ENCODE results near the gene FAM221B. TPM values are rescaled to one million over a fixed set of nuclear protein-coding genes. Genes with fewer than 3 reads are reported as not detected.

FAM221B gene
- polyA plus RNA-seq, 1 donor from 2014 or later = not detected

DNA sequence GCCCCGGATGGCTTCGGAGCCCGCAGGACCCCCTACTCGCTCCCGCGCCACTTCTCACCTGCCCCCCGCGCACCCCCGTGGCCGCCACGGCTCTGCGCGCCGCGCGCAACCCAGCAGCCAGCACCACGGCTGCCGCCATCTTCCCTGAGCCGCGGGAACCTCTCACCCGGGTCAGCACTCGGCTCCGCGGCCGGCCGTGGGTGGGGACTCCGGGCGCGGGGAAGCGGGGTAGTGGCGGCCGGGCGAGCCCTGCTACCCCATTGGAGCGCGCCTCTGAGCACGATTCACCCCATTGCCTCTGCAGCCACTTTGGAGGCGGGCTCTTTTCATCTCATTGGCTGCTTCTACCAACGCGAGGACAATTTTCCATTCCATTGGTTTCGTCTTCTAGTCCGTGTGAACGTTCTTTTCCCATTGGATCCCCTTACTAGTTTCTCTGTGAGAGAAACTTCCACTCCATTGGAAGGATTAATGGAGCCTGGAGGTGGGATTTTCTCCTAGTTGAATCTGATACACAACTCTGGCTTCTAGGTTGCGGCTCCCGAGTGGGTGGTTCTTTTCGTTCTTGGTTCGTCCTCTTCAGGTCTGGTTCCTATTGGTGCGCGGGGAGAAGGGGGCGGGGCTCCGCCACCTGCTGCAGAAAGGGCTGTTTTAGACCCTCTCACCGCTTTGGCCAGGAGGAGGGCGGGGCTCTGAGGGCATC lies 13.5 kb downstream of the FAM221B start, which contains the start of gene HINT2:
TSS of gene HINT2 (minus strand) at position 202 of the 703 bp plus-strand sequence. CDS start at position 139, 63 bp downstream.
- peak within 1 kb of the TSS; percentile 95 to 99 (median 98) for H3K4me3 Mint-ChIP-seq
- H3K27ac Mint-ChIP-seq = peak within 1 kb of the TSS; percentile 95 to 97 (median 96)
- peaks cover 0 to 1% (median 0%) of the 10 kb centered on the region in 3 donors for H3K9me3 Mint-ChIP-seq
- peaks cover 2% of the 10 kb centered on the region for H3K36me3 Mint-ChIP-seq
- peaks cover 1% of the 10 kb centered on the region for H3K27me3 Mint-ChIP-seq
- peaks cover 22 to 31% (median 28%) of the 10 kb centered on the region in 3 donors for H3K4me1 Mint-ChIP-seq

GRCh38 chr9:35814106-35814840 lies 14.3 kb downstream of the FAM221B start:
- Mint-ChIP-seq H3K27ac (peak overlapping the region; percentile 87 to 96 (median 95)), H3K4me3 (peak overlapping the region; percentile 95 to 99 (median 98)), H3K9me3 (peaks cover 0 to 1% (median 0%) of the 10 kb centered on the region in 3 donors), H3K36me3 (peaks cover 2% of the 10 kb centered on the region), H3K27me3 (peaks cover 1% of the 10 kb centered on the region), H3K4me1 (peaks cover 22 to 31% (median 28%) of the 10 kb centered on the region in 3 donors)

DNA sequence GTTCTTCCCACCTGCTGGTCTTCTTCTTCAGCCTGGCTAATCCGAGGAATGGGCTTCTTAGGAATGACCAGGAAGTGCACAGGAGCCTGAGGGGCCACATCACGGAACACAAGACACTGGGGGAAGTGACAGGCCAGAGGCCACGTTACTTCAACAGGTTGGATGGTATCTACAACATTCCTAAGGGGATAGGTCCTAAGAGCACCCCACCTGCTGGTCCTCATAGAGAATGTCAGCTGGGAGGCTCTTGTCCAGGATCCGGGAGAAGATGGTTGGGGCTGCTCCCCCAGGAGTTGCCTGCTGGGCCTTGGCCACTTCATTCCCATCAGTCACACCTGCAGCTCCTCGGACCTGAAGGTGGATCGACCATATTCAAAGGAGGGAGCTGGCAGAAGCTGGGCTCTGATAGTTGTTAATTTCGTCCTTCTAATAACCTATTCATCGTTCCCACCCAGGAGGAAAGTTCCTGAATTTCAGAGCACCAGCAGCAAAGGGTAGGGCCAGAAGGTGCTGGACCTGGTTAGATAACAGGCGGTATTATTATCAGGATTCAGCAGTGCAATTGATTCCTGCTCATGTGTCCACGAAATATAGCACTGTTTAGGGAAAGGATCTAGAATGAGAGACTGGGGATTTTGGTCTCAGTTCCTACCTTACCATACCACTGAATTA lies 15.0 kb downstream of the FAM221B start:
- Mint-ChIP-seq H3K9me3 (peaks cover 0 to 1% (median 0%) of the 10 kb centered on the region in 3 donors), H3K27ac (peak overlapping the region in 2 of 3 donors; percentile 39 to 95), H3K4me1 (peaks cover 22 to 31% (median 28%) of the 10 kb centered on the region in 3 donors), H3K36me3 (peaks cover 3% of the 10 kb centered on the region), H3K27me3 (peaks cover 1% of the 10 kb centered on the region), H3K4me3 (peak overlapping the region; percentile 95 to 99 (median 98))

DNA sequence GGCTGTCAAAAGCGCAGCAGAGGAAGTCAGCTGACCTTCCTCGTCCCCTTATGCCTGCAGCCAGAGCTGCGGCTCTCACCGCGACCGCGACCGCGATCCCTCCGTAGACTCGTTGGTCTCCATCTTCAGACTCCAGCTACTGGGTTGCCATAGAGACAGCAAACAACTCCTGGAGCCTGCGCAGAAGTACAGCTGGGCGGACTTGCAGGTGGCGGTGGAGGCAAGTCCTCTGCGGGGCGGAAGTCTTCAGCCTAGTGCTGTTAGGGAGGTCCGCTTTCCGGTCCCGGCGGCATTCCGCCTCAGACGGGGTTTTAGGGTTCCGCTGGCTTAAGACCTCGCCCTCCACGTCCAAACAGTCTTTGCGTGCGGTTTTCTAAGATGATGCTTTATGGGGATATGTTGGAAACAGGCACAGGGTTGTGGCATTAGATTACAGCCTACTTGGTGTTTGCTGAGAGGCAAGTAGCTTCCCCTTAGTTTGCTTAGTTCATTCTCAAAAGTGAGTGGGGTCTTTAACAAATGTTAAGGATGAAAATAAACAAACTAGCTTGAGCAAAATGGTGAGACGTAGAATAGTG lies 16.4 kb downstream of the FAM221B start, which contains the start of gene SPAG8:
TSS of gene SPAG8 (minus strand) at position 238 of the 578 bp plus-strand sequence. CDS start at position 123, 115 bp downstream.
- H3K27ac Mint-ChIP-seq = peak within 1 kb of the TSS; percentile 96 to 98 (median 97)
- peaks cover 2% of the 10 kb centered on the region for H3K36me3 Mint-ChIP-seq
- H3K27me3 Mint-ChIP-seq = peaks cover under 1% of the 10 kb centered on the region
- peaks cover 22 to 31% (median 28%) of the 10 kb centered on the region in 3 donors for H3K4me1 Mint-ChIP-seq
- peaks cover 0 to 1% (median 0%) of the 10 kb centered on the region in 3 donors for H3K9me3 Mint-ChIP-seq
- H3K4me3 Mint-ChIP-seq = peak within 1 kb of the TSS; percentile 85 to 98 (median 94)

DNA sequence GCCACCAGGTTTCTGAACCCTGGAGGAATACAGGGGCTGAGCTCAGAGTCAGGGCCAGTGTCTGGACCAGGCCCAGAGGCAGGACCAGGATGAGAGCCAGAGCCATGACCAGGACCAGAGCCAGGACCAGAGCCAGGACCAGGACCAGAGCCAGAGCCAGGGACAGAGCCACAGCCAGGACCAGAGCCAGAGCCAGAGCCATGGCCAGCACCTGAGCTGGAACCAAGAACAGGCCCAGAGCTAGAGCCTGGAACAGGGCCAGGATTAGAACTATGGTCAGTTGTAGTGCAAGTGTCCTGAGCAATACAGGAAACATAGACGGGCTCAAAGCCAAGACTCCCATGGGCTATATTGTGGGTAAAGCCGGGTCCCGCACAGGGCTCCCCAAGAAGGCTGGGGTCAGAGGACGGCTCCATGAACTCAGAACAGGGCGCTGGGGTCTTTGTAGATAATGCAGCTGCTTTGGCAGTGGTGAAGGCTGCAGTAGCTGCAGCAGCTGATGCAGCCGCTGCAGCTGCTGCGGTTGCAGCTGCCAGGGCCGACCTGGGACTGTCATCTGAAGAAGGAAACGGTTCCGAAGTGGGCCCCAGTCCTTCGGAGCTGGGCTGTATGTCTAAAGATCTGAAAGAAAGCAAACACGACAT lies 17.0 kb downstream of the FAM221B start:
- Mint-ChIP-seq H3K4me1 (peaks cover 22 to 31% (median 28%) of the 10 kb centered on the region in 3 donors), H3K27me3 (no peaks in the 10 kb centered on the region), H3K4me3 (peak overlapping the region; percentile 85 to 98 (median 94)), H3K9me3 (peaks cover 0 to 1% (median 0%) of the 10 kb centered on the region in 3 donors), H3K36me3 (peaks cover 5% of the 10 kb centered on the region), H3K27ac (peak overlapping the region; percentile 96 to 98 (median 97))

GRCh38 chr9:35810122-35810521 lies 18.4 kb downstream of the FAM221B start:
- no peak overlapping the region for H3K4me3 Mint-ChIP-seq
- no peak overlapping the region for H3K27ac Mint-ChIP-seq

DNA sequence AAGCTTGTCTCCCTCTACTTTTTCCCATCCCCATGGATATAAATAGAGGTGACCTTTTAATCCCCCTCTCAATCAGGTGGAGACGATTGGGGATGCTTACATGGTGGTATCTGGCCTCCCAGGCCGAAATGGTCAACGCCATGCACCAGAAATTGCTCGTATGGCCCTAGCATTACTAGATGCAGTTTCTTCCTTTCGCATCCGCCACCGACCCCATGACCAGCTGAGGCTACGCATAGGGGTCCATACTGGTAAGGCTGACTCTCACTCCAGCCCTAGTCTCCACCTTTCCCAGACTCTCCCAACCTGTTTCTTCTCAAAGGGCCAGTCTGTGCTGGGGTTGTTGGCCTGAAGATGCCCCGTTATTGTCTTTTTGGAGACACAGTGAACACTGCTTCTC lies 20.1 kb downstream of the FAM221B start:
- Mint-ChIP-seq H3K27ac (no peak overlapping the region), H3K4me1 (peaks cover 8 to 19% (median 14%) of the 10 kb centered on the region in 3 donors), H3K36me3 (peaks cover 8% of the 10 kb centered on the region), H3K9me3 (no peaks in the 10 kb centered on the region), H3K27me3 (no peaks in the 10 kb centered on the region), H3K4me3 (no peak overlapping the region)

More at GRCh38 chr9:35810122-35810521, 18.4 kb downstream of the FAM221B start:
- no peaks in the 10 kb centered on the region for H3K9me3 Mint-ChIP-seq
- H3K36me3 Mint-ChIP-seq = peaks cover 6% of the 10 kb centered on the region
- H3K27me3 Mint-ChIP-seq = no peaks in the 10 kb centered on the region
- peaks cover 17 to 27% (median 23%) of the 10 kb centered on the region in 3 donors for H3K4me1 Mint-ChIP-seq

GRCh38 chr9:35806101-35806500 lies 22.4 kb downstream of the FAM221B start:
- Mint-ChIP-seq H3K36me3 (peaks cover 13% of the 10 kb centered on the region), H3K27ac (no peak overlapping the region), H3K9me3 (no peaks in the 10 kb centered on the region), H3K4me1 (peaks cover 0 to 2% (median under 1%) of the 10 kb centered on the region in 3 donors), H3K27me3 (no peaks in the 10 kb centered on the region), H3K4me3 (no peak overlapping the region)

- peaks cover 10% of the 10 kb centered on the region for H3K36me3 Mint-ChIP-seq
Observed at GRCh38 chr9:35801328-35802128, 27.0 kb downstream of the FAM221B start.

GRCh38 chr9:35800530-35800929 lies 28.0 kb downstream of the FAM221B start:
- Mint-ChIP-seq H3K4me3 (no peak overlapping the region), H3K27ac (no peak overlapping the region)

More at GRCh38 chr9:35801328-35802128, 27.0 kb downstream of the FAM221B start:
- Mint-ChIP-seq H3K27ac (peak overlapping the region in 2 of 3 donors; percentile 5 to 67), H3K9me3 (no peaks in the 10 kb centered on the region), H3K4me3 (no peak overlapping the region), H3K27me3 (no peaks in the 10 kb centered on the region), H3K4me1 (peaks cover 0 to 3% (median 0%) of the 10 kb centered on the region in 3 donors)

GRCh38 chr9:35798658-35799374 lies 29.7 kb downstream of the FAM221B start:
- H3K27ac Mint-ChIP-seq = no peak overlapping the region
- peaks cover 0 to 3% (median 0%) of the 10 kb centered on the region in 3 donors for H3K4me1 Mint-ChIP-seq
- H3K27me3 Mint-ChIP-seq = no peaks in the 10 kb centered on the region
- no peaks in the 10 kb centered on the region for H3K9me3 Mint-ChIP-seq
- no peak overlapping the region for H3K4me3 Mint-ChIP-seq
- H3K36me3 Mint-ChIP-seq = peaks cover 8% of the 10 kb centered on the region

More at GRCh38 chr9:35800530-35800929, 28.0 kb downstream of the FAM221B start:
- Mint-ChIP-seq H3K36me3 (peaks cover 10% of the 10 kb centered on the region), H3K4me1 (peaks cover 0 to 3% (median 0%) of the 10 kb centered on the region in 3 donors), H3K9me3 (no peaks in the 10 kb centered on the region), H3K27me3 (no peaks in the 10 kb centered on the region)

- no peak overlapping the region for H3K27ac Mint-ChIP-seq
- H3K4me1 Mint-ChIP-seq = peaks cover 0 to 3% (median 0%) of the 10 kb centered on the region in 3 donors
- peaks cover 2% of the 10 kb centered on the region for H3K36me3 Mint-ChIP-seq
- H3K27me3 Mint-ChIP-seq = no peaks in the 10 kb centered on the region
- H3K4me3 Mint-ChIP-seq = no peak overlapping the region
- no peaks in the 10 kb centered on the region for H3K9me3 Mint-ChIP-seq
Observed at GRCh38 chr9:35797311-35798109, 31.0 kb downstream of the FAM221B start.

Data from IgD-negative memory B cell (primary cell).